Breast epithelium (tissue), 4 donors: ENCODE results near the gene OR52J3. TPM values are rescaled to one million over a fixed set of nuclear protein-coding genes. Genes with fewer than 3 reads are reported as not detected.
A peak's percentile ranks its signal among the peaks of the same experiment; 100 is the strongest.

Experiments
- DNase-seq, 2 donors: peaks; one replicate each; pipeline ENCODE4 v3.0.0-alpha.2; 2019; ENCODE audit warnings: low spot score in 2 of 2
- H3K27ac ChIP-seq, 2 donors: fragments of 200-600 bp; sonication (generic) in 1 of 2; one replicate each; pipeline ENCODE4 v1.5.1; 2016 to 2019; ENCODE audit warnings: mild to moderate bottlenecking in 1 of 2
- H3K27me3 ChIP-seq, 2 donors: fragments of 200-600 bp; sonication (generic) in 1 of 2; one replicate each; pipeline versions ENCODE4 v1.5.1 to v1.6.0; 2017 to 2019; ENCODE audit warnings: control low read depth in 1 of 2, mild to moderate bottlenecking in 1 of 2
- H3K36me3 ChIP-seq: fragments of 200-600 bp; one replicate; pipeline ENCODE4 v1.5.1; 2019
- H3K4me1 ChIP-seq, 2 donors: fragments of 200-600 bp; sonication (generic); one replicate each; pipeline ENCODE4 v1.5.1; 2016 to 2019; ENCODE audit warnings: control low read depth in 1 of 2
- H3K4me3 ChIP-seq, 3 donors: fragments of 200-600 bp; sonication (generic); 1 replicate in 2 of 3; 2 replicates in 1 of 3; pipeline ENCODE4 v1.5.1; 2016 to 2019; ENCODE audit warnings: mild to moderate bottlenecking in 3 of 3, moderate library complexity in 2 of 3
- H3K9me3 ChIP-seq, 2 donors: fragments of 200-600 bp; sonication (generic) in 1 of 2; one replicate each; pipeline ENCODE4 v1.5.1; 2016 to 2019; ENCODE audit warnings: control low read depth in 1 of 2
- POLR2A ChIP-seq: fragments of 450-650 bp; IDR thresholded peaks from one replicate; pipeline ENCODE4 v1.6.1; 2016; ENCODE audit warnings: antibody characterized with exemption, mild to moderate bottlenecking, moderate library complexity
- POLR2AphosphoS5 ChIP-seq, 3 donors: sonication (generic); formaldehyde crosslinking; IDR thresholded peaks; one replicate each; pipeline ENCODE4 v1.6.1; 2017; ENCODE audit warnings: antibody characterized with exemption in 3 of 3
- intact Hi-C: fragments of 100-400 bp; cut with DNase I; formaldehyde crosslinking; loops from one replicate; pipeline ENCODE4 v1.15.1; 2023; ENCODE audit warnings: low total_unique reads
- total RNA-seq, 3 donors: library from RNA; depleted of rRNA; stranded (reverse); fragments of >200 nt; gene quantifications; one replicate each; pipeline ENCODE4 v1.1.0, GENCODE V29; 2016
- TF ChIP-seq, protein P1 (sequence below), 3 donors: fragments of 450-650 bp; IDR thresholded peaks; one replicate each; pipeline ENCODE4 v1.5.1; 2016 to 2017; ENCODE audit warnings: antibody characterized with exemption in 3 of 3, mild to moderate bottlenecking in 3 of 3, moderate library complexity in 3 of 3

The OR52J3 gene
- total RNA-seq: not detected

GRCh38 chr11:5046226-5046625 lies at the start of gene OR52J3:
Gene OR52J3 (plus strand): TSS chr11:5046526. CDS start chr11:5046526, 0 bp downstream.
- H3K4me3 ChIP-seq: no peak within 1 kb of the TSS
- H3K36me3 ChIP-seq: no peaks in the 10 kb centered on the region
- intact Hi-C loops: no loop called here
- no peaks in the 10 kb centered on the region for H3K27me3 ChIP-seq
- no peak for TF ChIP-seq POLR2AphosphoS5 (IDR thresholded peaks at IDR 0.05)
- TF ChIP-seq, protein P1, sequence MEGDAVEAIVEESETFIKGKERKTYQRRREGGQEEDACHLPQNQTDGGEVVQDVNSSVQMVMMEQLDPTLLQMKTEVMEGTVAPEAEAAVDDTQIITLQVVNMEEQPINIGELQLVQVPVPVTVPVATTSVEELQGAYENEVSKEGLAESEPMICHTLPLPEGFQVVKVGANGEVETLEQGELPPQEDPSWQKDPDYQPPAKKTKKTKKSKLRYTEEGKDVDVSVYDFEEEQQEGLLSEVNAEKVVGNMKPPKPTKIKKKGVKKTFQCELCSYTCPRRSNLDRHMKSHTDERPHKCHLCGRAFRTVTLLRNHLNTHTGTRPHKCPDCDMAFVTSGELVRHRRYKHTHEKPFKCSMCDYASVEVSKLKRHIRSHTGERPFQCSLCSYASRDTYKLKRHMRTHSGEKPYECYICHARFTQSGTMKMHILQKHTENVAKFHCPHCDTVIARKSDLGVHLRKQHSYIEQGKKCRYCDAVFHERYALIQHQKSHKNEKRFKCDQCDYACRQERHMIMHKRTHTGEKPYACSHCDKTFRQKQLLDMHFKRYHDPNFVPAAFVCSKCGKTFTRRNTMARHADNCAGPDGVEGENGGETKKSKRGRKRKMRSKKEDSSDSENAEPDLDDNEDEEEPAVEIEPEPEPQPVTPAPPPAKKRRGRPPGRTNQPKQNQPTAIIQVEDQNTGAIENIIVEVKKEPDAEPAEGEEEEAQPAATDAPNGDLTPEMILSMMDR (IDR thresholded peaks at IDR 0.05): no peak
- TF ChIP-seq POLR2A: no peak
- H3K9me3 ChIP-seq: no peaks in the 10 kb centered on the region
- no peak for DNase-seq
- no peak within 1 kb of the TSS for H3K27ac ChIP-seq
- H3K4me1 ChIP-seq: no peaks in the 10 kb centered on the region

GRCh38 chr11:5004424-5005274 lies 41.7 kb upstream of the OR52J3 start:
- no peak for TF ChIP-seq POLR2A
- TF ChIP-seq, protein P1 (IDR thresholded peaks at IDR 0.05): peak in 1 of 3 donors; percentile 45
- intact Hi-C loops: no loop called here
- no peak for DNase-seq

GRCh38 chr11:5007561-5007960 lies 38.8 kb upstream of the OR52J3 start:
- Histone ChIP-seq H3K4me3 (no peak overlapping the region), H3K27ac (no peak overlapping the region), H3K4me1 (no peaks in the 10 kb centered on the region), H3K36me3 (no peaks in the 10 kb centered on the region), H3K9me3 (no peaks in the 10 kb centered on the region), H3K27me3 (no peaks in the 10 kb centered on the region)
- TF ChIP-seq POLR2A: no peak
- TF ChIP-seq POLR2AphosphoS5 (IDR thresholded peaks at IDR 0.05): no peak
- TF ChIP-seq, protein P1 (IDR thresholded peaks at IDR 0.05): no peak
- intact Hi-C loops: no loop called here
- no peak for DNase-seq

More at GRCh38 chr11:5004424-5005274, 41.7 kb upstream of the OR52J3 start:
- Histone ChIP-seq H3K27me3 (no peaks in the 10 kb centered on the region), H3K9me3 (no peaks in the 10 kb centered on the region), H3K27ac (no peak overlapping the region), H3K36me3 (no peaks in the 10 kb centered on the region), H3K4me3 (no peak overlapping the region), H3K4me1 (no peaks in the 10 kb centered on the region)

GRCh38 chr11:5011254-5011653 lies 35.1 kb upstream of the OR52J3 start:
- intact Hi-C loops: no loop called here
- no peak for DNase-seq
- Histone ChIP-seq H3K4me1 (no peaks in the 10 kb centered on the region), H3K27ac (no peak overlapping the region), H3K36me3 (no peaks in the 10 kb centered on the region), H3K4me3 (no peak overlapping the region), H3K27me3 (no peaks in the 10 kb centered on the region), H3K9me3 (no peaks in the 10 kb centered on the region)
- no peak for TF ChIP-seq POLR2A
- TF ChIP-seq, protein P1 (IDR thresholded peaks at IDR 0.05): no peak
- no peak for TF ChIP-seq POLR2AphosphoS5 (IDR thresholded peaks at IDR 0.05)

DNA sequence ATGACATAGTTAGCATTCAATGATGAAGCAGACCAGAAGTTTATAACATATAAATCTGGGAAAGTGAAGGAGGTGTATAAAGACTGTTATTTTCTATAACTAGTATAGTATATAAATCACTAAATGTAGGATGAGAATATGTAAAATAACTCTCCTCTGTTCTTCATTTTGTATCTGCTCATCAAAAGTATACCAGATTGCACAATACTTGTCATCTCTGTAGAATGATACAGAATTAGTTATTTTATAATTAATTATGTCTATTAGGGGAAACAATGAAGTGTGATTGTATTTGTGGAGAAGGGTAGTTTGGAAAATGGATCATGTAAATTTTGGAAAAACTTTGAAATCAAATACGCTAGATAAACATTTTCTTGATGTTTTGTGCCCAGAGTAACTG lies 33.3 kb upstream of the OR52J3 start:
- intact Hi-C loops: no loop called here
- TF ChIP-seq, protein P1 (IDR thresholded peaks at IDR 0.05): no peak
- no peaks in the 10 kb centered on the region for H3K4me1 ChIP-seq
- no peaks in the 10 kb centered on the region for H3K27me3 ChIP-seq
- H3K27ac ChIP-seq: no peak overlapping the region
- no peaks in the 10 kb centered on the region for H3K9me3 ChIP-seq
- no peak overlapping the region for H3K4me3 ChIP-seq
- no peak for DNase-seq
- H3K36me3 ChIP-seq: no peaks in the 10 kb centered on the region
